Activated CD4-positive, alpha-beta T cell treated with anti-CD3 and anti-CD28 coated beads, Interleukin-10, Interleukin-2, amounts not matched to agents 100 ng/mL and 50 ng/mL, durations not matched to agents 16 hours and 8 hours (primary cell): ENCODE results near the gene SMNDC1.

ENCODE experiments used
- DNase-seq: peaks from one replicate; pipeline ENCODE4 v3.0.0-alpha.2; 2020

Gene SMNDC1

GRCh38 chr10:110244550-110244949 is 60.2 kb downstream of the SMNDC1 start:
- DNase-seq, result no peak

- no peak for DNase-seq
Measured at GRCh38 chr10:110242511-110242910, 62.2 kb downstream of the SMNDC1 start.

- DNase-seq, result no peak
Measured at GRCh38 chr10:110241841-110242240, 62.9 kb downstream of the SMNDC1 start.

GRCh38 chr10:110241407-110241806 is 63.3 kb downstream of the SMNDC1 start:
- no peak for DNase-seq
